Keratinocyte (primary cell): Measurements from ENCODE around the gene DLL1. TPM values are rescaled to one million over a fixed set of nuclear protein-coding genes. Genes with fewer than 3 reads are reported as not detected.

Experiments used
- DNase-seq: peaks from one replicate; pipeline ENCODE4 v3.0.0-alpha.2; 2011; ENCODE audit warnings: low read depth, missing footprints, low spot score
- FAIRE-seq: peaks from 2 replicates; lab custom pipeline; 2011; peaks lifted over from hg19 to GRCh38; lab: Jason Lieb, UNC
- H2AFZ ChIP-seq: 2 replicates; pipeline ENCODE4 v1.6.0; 2012; ENCODE audit warnings: low read length, control low read depth, inconsistent platforms; ENCODE audit not compliant: control insufficient read depth
- H3K27ac ChIP-seq: 2 replicates; pipeline ENCODE4 v1.5.1; 2011; ENCODE audit warnings: low read length; ENCODE audit not compliant: control insufficient read depth, insufficient read depth
- H3K27me3 ChIP-seq: 3 replicates; pipeline ENCODE4 v1.6.0; 2011; ENCODE audit warnings: low read length; ENCODE audit not compliant: control insufficient read depth, insufficient read depth; ENCODE audit errors: extremely low read depth
- H3K36me3 ChIP-seq, 2 experiments: 2 replicates in 1 of 2; 3 replicates in 1 of 2; pipeline ENCODE4 v1.5.1; 2011; ENCODE audit warnings: low read length in 2 of 2, mild to moderate bottlenecking in 1 of 2; ENCODE audit not compliant: control insufficient read depth in 2 of 2, insufficient read depth in 2 of 2; ENCODE audit errors: extremely low read depth in 1 of 2
- H3K4me1 ChIP-seq: 3 replicates; pipeline ENCODE4 v1.5.1; 2011; ENCODE audit warnings: low read length; ENCODE audit not compliant: control insufficient read depth, insufficient read depth; ENCODE audit errors: extremely low read depth
- H3K4me2 ChIP-seq: 3 replicates; pipeline ENCODE4 v1.6.0; 2011; ENCODE audit warnings: low read depth, low read length; ENCODE audit not compliant: control insufficient read depth, insufficient read depth; ENCODE audit errors: extremely low read depth
- H3K4me3 ChIP-seq, 3 experiments: fragments of 200-600 bp in 1 of 3; sonication (generic) in 1 of 3; 2 replicates in 2 of 3; 3 replicates in 1 of 3; pipeline ENCODE4 v1.5.1; 2011 to 2016; ENCODE audit warnings: low read length in 3 of 3, mild to moderate bottlenecking in 3 of 3, control low read depth in 2 of 3, inconsistent platforms in 1 of 3, low read depth in 1 of 3, mixed read lengths in 1 of 3, mixed run types in 1 of 3, moderate library complexity in 1 of 3; ENCODE audit not compliant: control insufficient read depth in 2 of 3, insufficient read depth in 2 of 3; ENCODE audit errors: extremely low read depth in 1 of 3
- H3K79me2 ChIP-seq: 2 replicates; pipeline ENCODE4 v1.6.0; 2012; ENCODE audit warnings: low read length; ENCODE audit not compliant: control insufficient read depth, insufficient read depth
- H3K9ac ChIP-seq: 3 replicates; pipeline ENCODE4 v1.6.0; 2011; ENCODE audit warnings: low read length; ENCODE audit not compliant: control insufficient read depth, insufficient read depth; ENCODE audit errors: extremely low read depth
- H3K9me1 ChIP-seq: 3 replicates; pipeline ENCODE4 v1.6.0; 2011; ENCODE audit warnings: low read length; ENCODE audit not compliant: control insufficient read depth, insufficient read depth; ENCODE audit errors: extremely low read depth
- H3K9me3 ChIP-seq: 2 replicates; pipeline ENCODE4 v1.5.1; 2012; ENCODE audit warnings: low read depth, low read length; ENCODE audit not compliant: control insufficient read depth
- H4K20me1 ChIP-seq: 3 replicates; pipeline ENCODE4 v1.6.0; 2011; ENCODE audit warnings: low read length; ENCODE audit not compliant: control insufficient read depth, insufficient read depth; ENCODE audit errors: extremely low read depth
- EZH2 ChIP-seq: IDR thresholded peaks from one replicate; pipeline ENCODE4 v1.6.1; 2012; ENCODE audit warnings: inconsistent platforms, mild to moderate bottlenecking, low read length, moderate library complexity
- dilution Hi-C: fragments of 300-500 bp; cut with MboI; formaldehyde crosslinking; loops from one replicate; pipeline ENCODE4 v1.7.0; 2020; ENCODE audit warnings: low sequenced_read_pairs; ENCODE audit not compliant: extremely low pct_ligation_motif_present
- polyA plus RNA-seq, 5 experiments: library from polyadenylated mRNA; depleted of rRNA in 3 of 5; stranded (reverse) in 3 of 5; stranded (forward) in 1 of 5; unstranded in 1 of 5; fragments of >200 nt; gene quantifications; 1 replicate in 1 of 5; 2 replicates in 3 of 5; 3 replicates in 1 of 5; pipeline versions ENCODE4 v1.2.1 to v1.2.3, GENCODE V29; 2011 to 2012; ENCODE audit warnings: missing spikeins in 2 of 5, low read depth in 1 of 5, low replicate concordance in 1 of 5
- TF ChIP-seq, protein P1 (sequence below), 3 experiments: IDR thresholded peaks in 1 of 3; conservative IDR thresholded peaks in 1 of 3; optimal IDR thresholded peaks in 1 of 3; 2 replicates in 2 of 3; 3 replicates in 1 of 3; pipeline versions ENCODE3 to v1.5.1; 2011; ENCODE audit warnings: low read length in 3 of 3, mild to moderate bottlenecking in 3 of 3, moderate library complexity in 2 of 3, control low read depth in 1 of 3, inconsistent platforms in 1 of 3; ENCODE audit not compliant: insufficient read depth in 2 of 3; ENCODE audit errors: extremely low read depth in 1 of 3

The DLL1 gene
- polyA plus RNA-seq, 1 donor (not counting 4 experiments of a cell fraction or from before 2014, with no cell fraction given): 8.2 TPM

DNA sequence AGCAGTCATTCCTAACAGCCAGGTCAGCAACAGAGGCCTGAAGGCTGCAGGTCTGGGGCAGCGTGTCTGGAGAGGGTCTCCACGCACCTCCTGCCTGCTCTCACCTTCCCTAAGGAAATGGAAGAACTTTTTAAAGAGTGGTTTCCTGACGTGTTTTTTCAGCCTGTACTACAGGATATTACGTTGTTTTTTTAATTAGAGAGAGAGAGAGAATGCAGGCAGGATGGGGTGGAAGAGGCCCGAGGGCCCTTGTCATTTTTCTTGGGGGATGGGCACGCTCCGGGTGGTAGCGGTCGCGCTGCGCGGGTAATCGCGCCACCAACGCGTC lies 2.1 kb downstream of the DLL1 start:
- Histone ChIP-seq H3K36me3 (peaks cover 22 to 25% of the 10 kb centered on the region in 2 experiments), H3K79me2 (peaks cover 39% of the 10 kb centered on the region), H4K20me1 (peaks cover 8% of the 10 kb centered on the region), H2AFZ (no peak overlapping the region), H3K9me3 (no peaks in the 10 kb centered on the region), H3K27ac (peak overlapping the region; percentile 16), H3K4me3 (peak overlapping the region; percentile 72 to 92 (median 81)), H3K27me3 (no peaks in the 10 kb centered on the region), H3K9me1 (no peaks in the 10 kb centered on the region), H3K4me2 (peak overlapping the region; percentile 79), H3K9ac (peak overlapping the region; percentile 79), H3K4me1 (peaks cover 38% of the 10 kb centered on the region)
- dilution Hi-C loops: no loop called here
- FAIRE-seq (no peak), DNase-seq (no peak)
- no peak for TF ChIP-seq EZH2

DNA sequence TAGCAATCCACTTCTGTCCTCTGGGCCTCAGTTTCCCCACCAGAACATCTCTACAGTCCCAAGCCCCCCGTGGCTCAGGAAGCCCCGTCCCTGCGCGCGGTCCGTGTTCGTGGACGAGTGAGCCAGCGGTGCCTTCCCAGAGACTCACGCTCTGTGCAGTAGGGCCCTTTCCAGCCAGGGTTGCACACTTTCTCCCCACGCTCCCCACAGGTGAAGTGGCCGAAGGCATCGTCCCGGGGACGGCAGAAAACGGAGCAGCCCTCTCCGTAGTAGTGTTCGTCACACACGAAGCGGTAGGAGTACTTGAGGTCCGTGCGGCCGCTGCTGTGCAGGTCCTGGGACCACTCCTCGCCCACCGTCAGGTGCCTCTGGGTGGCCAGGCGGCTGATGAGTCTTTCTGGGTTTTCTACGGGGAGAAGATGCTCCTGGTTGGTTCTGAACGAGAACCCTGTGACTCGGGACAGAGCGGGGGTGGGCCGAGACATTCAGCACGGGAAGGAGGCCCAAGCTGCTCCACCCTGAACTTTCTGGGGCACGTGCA lies 2.7 kb downstream of the DLL1 start:
- DNase-seq (no peak), FAIRE-seq (no peak)
- H3K4me3 ChIP-seq: peak overlapping the region; percentile 72 to 92 (median 81)
- H3K9me3 ChIP-seq: no peaks in the 10 kb centered on the region
- dilution Hi-C loops: no loop called here
- peaks cover 8% of the 10 kb centered on the region for H4K20me1 ChIP-seq
- H3K9me1 ChIP-seq: no peaks in the 10 kb centered on the region
- peaks cover 22 to 32% of the 10 kb centered on the region in 2 experiments for H3K36me3 ChIP-seq
- peaks cover 39% of the 10 kb centered on the region for H3K79me2 ChIP-seq
- peak overlapping the region; percentile 79 for H3K9ac ChIP-seq
- peaks cover 38% of the 10 kb centered on the region for H3K4me1 ChIP-seq
- H3K27ac ChIP-seq: peak overlapping the region; percentile 16
- no peak overlapping the region for H2AFZ ChIP-seq
- H3K4me2 ChIP-seq: peak overlapping the region; percentile 79
- no peaks in the 10 kb centered on the region for H3K27me3 ChIP-seq
- no peak for TF ChIP-seq EZH2
- TF ChIP-seq, protein P1, sequence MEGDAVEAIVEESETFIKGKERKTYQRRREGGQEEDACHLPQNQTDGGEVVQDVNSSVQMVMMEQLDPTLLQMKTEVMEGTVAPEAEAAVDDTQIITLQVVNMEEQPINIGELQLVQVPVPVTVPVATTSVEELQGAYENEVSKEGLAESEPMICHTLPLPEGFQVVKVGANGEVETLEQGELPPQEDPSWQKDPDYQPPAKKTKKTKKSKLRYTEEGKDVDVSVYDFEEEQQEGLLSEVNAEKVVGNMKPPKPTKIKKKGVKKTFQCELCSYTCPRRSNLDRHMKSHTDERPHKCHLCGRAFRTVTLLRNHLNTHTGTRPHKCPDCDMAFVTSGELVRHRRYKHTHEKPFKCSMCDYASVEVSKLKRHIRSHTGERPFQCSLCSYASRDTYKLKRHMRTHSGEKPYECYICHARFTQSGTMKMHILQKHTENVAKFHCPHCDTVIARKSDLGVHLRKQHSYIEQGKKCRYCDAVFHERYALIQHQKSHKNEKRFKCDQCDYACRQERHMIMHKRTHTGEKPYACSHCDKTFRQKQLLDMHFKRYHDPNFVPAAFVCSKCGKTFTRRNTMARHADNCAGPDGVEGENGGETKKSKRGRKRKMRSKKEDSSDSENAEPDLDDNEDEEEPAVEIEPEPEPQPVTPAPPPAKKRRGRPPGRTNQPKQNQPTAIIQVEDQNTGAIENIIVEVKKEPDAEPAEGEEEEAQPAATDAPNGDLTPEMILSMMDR (optimal IDR thresholded peaks at IDR 0.05 in 1 of 3, IDR thresholded peaks at IDR 0.05 in 1 of 3, conservative IDR thresholded peaks at IDR 0.05 in 1 of 3; ENCODE audit: extremely low read depth in 1 of 3, insufficient read depth in 2 of 3, low read length in 3 of 3): no peak
